HG03460 (cell line): ENCODE measurements around the gene SP2.

Experiments
- ATAC-seq: cut with Tn5 transposase; IDR thresholded peaks from one replicate; pipeline ENCODE4 v1.9.1; 2021; ENCODE audit not compliant: unreplicated experiment

Gene SP2

DNA sequence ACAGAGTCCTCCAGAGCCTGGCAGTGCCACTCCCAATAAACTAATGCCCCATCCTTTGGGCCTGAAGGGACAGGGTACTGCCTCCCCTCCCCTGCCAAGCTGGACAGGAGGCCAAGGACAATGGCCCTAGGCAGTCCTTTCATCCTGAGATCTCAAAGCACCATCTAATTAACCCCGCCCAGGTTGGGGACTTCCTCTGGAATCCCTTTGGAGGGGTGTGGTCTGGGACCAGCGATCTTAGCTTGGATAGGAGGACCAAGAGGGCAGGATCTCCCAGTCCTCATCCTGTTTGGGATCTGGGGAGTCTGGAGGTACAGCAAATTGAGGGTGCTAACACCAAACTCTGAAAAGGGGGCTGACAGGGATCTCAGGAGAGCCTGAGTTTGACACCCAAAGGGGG, 26.9 kb upstream of the SP2 start:
- ATAC-seq = no peak

DNA sequence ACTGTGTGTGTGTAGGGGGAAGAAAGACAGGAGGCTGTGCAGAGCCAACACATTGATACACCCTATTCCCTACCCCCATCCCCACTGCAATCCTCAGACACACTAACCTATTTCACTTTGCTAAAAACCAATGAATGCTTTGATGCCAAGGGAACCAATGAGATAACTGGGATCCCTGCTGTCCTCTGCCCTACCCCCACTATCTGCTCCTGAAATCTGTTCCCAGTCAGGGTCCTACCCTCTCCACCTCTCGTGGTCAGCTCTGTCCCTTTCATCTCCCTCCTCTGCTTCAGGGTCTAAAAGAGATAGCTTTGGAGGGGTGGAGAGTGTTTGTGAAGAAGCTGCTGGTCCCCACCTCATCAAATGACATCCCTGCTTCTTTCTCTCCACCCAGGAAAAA, 26.0 kb upstream of the SP2 start:
- no peak for ATAC-seq

DNA sequence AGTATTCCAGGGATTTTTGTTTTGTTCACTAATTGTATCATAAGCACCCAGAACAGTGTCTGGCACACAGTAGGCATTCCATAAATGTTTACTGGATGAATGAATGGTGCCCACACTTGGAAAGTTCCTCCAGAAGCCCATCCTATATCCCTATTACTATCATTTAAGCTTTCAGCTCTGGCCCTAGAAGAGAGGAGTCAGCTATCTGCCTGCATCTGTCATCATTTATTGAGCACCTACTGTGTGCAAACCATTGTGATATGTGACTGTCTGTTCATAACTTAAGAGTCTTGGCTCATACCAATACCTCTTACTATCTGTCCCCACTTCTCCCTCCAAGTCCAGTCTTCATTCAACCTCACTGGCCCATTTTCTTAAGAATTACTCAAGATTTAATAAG, 25.0 kb upstream of the SP2 start:
- ATAC-seq = no peak

DNA sequence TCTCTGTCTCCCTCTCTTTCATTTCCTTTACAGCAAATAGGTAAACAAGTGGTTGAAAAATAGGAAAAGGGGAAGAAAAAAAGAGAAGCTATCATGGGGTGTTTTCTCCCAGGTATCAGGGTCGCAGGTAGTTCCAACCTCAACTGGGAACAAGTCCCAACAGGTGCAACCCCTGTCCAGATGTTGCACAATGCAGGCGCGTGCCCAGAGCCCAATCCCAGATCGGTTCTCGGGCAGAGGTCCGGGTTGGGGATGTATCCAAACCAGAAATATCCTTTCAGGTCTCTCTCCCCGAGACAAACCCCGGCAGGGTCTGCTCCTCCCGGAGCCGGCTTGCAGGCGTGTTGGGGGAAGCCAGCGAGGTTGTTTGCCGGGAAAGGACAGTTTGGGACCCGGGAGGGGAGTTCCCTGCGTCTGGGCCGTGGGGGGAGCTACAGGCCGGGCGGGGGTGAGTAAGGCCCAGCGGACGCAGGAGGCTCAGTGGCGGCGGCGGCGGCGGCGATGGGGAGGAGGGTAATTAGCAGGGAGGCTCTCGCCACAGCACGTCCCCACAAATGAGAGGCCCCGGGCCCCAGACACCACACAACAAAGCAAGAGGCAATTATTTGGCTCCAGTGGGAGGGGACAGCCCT, 23.9 kb upstream of the SP2 start:
- no peak for ATAC-seq

DNA sequence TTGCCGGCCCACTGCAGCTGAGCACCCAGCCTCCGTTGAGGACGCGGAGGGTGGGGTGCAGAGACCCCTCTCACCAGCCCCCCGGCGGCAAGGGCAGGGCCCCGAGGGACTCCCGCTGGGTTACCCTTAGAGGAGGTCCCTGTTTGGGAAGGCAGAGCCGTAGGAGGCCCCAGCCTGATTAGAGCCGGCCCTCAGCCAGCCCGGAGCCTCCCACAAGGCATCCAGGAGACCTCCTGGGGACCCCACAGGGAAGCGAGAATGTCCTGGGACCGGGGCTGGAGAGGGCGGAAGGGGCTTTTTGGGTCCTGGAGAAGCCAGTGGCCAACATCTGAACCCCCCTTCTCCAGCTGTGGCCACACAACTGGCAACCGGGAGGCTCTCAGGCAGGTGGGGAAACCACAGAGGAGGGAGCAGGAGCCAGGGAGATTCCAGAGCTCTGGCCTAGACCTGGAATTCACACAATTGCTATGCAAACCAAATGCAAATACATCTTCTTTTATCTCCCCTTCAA, 23.3 kb upstream of the SP2 start:
- no peak for ATAC-seq

DNA sequence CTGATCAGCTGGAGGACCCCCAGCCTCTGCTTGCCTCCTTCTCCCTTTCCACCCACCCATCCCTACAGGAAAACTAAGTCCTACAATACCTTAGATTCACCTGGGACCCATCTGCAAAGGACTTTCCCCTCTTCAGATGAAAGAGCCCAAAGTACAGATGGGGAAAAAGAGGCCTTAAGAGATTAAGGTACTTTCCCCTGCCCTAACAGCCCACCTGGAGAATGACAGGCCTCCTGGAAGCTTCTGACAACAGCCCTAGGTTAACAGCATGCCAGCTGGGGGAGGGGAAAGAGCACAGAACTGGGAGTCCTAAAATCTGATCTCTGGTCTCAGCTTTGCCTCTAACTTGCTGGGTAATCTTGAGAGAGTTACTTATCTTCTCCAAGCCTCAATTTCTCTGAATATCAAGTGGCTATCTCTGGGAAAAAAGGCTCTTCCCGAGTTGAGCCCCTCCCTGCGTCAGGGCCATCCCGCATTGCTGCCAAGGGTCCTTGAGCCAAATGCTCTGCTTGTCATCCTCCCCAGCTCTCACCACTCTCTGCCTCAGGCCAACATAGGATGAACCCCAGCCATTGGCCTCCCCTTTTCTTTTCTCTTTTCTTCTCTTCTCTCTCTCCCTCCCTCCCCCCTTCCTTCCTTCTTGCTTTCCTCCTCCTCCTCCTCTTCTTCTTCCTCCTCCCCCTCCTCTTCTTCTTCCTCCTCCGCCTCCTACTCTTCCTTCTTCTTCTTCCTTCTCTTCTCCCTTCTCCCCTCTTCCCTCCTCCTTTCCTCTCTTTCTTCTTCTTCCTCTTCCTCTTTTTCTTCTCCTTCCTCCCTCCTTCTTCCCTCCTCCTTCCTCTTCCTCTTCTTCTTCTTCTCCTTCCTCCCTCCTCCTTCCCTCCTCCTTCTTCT, 22.6 kb upstream of the SP2 start:
- no peak for ATAC-seq

DNA sequence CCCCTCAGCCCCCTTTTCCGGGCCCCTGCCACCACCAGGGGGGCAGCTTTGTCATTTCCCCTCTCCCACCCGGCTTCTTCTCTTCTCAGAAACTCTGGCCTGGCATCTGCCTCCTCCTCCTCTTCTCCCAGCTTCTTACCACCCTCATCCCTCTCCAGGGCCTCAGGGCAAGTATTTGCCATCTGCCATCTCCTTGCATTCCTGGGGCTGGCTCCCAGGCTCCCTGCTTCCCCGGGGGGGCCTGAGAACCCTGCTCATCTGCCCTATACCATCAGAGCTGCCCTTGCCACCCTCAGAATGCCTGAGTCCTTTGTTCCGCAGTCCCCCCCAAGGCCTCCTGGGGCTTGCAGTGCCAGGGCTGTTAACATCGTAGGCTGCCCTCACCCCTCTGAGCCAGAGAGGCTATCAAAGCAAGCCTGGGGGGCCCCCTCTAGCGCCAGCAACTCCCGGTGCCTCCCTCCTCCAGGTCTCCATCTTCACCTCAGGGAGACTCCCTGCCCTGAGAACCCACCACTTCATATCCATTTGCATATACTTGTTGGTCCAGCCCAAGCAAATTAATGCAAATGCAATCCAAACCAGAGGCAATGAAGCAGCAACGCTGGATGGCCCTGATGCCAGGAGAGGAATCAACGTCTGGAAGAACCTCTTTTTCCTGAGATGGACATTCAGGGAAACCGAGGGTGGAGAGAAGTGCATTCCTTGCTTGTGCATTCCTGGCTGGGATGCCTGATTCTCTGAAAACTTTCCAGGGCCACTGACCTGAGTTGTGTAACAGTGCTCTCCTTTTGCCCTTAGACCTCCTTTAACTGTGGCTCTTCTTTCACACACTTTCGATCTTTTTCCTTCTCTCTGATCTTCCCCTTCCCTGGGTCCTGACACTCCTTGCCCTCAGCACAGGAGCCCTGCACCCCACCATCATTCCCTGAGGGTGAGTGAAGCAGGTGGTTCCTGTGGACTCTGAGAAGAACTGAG, 20.7 kb upstream of the SP2 start:
- no peak for ATAC-seq

DNA sequence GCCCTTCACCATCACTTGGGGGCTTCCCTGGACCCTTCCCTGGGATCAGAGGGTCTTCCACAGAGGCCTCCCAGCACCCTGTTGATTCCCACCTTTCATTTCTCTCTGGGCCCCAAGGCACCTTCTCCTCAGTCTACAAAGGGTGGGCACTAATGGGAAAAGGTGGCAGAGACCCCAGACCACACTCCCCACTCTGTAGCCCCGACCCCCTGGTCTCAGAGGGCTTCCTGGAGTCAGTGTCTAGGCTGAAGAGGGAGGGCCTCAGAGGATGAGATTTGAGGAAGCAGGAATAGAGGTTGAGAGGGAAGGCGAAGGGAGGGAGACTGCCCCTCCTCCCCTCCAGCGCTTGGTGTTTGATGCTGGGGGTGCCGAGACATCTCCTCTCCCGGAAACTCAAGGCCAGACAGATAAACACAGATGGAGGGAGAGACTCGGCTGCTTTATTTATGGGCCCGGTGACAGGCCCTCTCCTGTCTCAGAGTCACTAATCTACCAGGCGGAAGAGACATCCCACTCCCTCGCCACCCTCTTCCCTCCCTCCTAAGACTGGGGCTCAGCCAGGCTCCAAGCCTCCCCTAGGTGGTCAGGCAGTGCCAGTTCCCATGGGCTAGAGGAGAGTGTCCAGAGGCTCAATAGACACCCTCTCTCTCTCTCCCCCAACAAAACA, 18.5 kb upstream of the SP2 start:
- no peak for ATAC-seq

DNA sequence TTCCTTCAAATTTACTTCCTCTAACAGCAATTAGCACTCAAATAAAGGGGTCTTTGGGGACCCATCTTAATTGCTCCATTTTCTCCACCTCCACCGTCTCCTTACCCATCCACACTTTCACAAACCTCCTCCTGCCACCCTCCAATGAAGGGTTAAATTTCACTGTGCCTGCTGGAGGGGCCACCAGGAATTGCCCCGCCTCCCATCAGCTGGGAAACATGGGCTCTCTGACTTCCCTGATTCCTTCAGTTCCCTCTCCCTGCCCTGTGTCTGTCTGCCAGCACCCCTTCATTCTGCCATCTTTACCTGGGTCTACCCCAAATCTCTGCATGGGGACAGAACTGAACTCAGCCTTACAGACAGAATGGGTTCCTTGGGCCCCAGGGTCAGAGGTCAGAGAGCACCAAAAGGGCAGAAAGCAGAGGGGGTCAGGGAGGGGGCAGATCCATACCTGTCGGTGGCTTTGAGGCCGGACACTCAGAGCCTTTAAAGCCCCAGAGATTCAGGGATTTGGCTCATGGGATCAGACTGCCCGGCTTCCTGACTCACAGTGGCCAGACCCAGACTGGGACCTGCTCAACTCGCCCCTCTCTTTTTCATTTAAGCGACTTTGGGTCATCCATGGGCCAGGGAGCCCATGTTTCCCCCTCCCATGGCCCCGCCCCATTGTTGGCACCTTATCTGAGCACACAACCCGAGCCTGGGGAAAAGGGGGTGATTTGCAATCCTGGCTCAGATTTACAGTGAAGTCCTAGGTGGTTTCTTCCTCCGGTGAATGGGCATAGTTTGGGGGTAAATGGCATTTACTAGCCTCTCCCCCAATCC, 17.6 kb upstream of the SP2 start:
- ATAC-seq = no peak

DNA sequence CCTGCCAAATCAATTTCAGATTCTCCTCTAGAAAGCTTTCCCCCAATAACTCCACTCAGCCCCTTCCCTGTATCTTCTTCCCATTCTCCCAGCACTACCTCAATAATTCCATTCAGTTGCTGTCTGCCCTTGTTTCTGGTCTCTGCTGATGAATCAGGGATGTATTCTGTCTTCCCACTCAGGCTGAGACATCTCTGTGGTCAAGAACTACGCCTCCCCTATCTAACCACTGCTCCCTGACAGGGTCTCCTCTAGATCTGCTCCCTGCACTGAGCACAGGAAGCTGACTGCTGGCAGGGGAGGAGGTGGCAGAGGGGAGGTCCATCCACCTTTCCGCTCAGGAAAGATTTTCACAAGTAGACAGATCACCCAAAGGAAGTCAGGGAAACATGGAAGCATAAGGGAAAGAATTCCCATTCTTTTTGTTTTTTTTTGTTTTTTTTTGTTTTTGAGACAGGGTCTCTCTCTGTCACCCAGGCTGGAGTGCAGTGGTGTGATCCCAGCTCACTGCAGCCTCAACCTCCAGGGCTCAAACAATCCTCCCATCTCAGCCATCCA, 16.9 kb upstream of the SP2 start:
- ATAC-seq = no peak

DNA sequence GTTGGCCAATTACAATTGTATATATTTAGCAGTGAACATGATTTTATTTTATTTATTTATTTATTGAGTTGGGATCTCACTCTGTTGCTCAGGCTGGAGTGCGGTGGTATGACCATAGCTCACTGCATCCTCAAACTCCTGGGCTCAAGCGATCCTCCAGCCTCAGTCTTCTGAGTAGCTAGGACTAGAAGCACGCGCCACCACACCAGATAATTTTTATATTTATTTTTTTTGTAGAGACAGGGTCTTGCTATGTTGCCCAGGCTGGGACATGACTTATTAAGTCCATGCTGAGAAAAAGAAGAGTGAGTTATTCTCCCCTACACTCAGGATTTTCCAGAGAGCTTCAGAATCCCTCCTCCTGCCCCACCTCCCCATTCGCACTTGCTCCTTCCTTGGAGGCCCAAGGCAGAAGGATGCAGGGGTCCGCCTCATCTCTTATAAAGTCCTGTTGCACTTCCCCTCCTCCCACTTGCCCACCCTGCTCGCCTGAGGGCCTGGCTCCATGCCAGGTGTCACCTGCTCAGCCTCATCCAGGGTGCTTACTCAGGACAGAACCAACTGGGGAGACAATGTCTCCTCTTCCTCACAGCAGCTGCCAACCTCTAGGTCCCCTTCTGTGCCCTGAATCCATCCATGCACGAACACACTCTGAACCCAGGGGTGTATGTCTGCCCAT, 16.1 kb upstream of the SP2 start:
- ATAC-seq = no peak

DNA sequence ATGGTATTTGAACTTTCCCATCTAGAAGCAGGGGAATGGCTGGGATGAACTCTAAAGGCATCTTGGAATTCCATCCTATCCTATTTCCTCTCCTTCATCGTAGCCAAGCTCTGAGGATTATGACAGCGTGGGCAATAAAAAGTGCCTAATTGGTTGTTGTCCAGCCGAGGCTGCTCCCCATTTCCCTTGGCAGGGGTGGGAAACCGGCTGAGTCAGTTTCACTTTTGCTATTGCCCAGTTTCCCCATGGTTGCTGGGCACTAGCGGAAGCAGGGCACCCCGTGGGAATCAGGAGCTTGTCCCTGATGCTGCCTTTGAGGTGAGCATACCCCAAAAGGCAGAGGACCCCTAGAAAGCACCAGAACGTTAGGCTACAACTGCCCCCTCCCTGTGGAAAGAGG, 13.8 kb upstream of the SP2 start:
- no peak for ATAC-seq

DNA sequence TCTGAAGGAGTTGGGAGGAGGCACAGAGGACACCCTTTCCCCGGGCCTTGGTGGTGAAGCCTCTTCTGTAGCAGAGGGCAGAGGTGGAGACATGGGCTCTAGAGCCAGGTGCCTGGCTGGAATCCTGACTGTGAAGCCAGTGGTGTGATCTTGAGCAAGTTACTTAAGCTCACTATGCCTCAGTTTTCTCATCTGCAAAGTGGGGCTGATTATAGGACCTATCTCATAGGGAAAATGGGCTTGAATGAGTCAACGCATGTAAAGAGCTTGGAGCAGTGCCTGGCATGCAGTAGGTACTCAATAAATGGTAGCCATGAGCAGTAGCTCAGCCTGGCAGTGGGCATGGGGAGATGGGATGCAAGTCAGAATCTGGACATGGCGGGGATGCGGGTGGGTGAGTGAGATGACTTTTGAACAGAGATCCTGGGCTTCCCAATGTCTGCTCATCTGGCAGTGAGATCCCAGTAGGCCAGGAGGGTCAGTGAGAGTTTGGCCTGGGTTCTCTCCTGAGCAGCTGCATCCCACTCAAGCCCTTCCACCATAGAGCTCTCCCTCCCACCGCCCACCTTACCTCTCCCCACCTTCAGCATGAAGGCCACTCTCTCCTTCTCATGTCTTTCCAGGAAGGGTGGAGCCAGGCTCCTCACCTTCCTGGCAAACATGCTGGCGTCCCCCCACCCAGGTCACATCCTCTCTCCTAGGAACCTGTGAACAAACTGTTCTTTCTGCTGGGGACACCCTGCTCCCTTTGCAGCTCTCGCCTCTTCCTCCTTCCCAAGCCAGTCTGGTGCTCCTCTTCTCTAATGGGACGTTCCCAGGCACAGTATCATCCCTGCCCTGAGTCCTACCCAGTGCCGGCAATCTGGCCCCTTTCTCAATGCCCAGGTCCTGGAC, 13.1 kb upstream of the SP2 start:
- ATAC-seq = no peak

DNA sequence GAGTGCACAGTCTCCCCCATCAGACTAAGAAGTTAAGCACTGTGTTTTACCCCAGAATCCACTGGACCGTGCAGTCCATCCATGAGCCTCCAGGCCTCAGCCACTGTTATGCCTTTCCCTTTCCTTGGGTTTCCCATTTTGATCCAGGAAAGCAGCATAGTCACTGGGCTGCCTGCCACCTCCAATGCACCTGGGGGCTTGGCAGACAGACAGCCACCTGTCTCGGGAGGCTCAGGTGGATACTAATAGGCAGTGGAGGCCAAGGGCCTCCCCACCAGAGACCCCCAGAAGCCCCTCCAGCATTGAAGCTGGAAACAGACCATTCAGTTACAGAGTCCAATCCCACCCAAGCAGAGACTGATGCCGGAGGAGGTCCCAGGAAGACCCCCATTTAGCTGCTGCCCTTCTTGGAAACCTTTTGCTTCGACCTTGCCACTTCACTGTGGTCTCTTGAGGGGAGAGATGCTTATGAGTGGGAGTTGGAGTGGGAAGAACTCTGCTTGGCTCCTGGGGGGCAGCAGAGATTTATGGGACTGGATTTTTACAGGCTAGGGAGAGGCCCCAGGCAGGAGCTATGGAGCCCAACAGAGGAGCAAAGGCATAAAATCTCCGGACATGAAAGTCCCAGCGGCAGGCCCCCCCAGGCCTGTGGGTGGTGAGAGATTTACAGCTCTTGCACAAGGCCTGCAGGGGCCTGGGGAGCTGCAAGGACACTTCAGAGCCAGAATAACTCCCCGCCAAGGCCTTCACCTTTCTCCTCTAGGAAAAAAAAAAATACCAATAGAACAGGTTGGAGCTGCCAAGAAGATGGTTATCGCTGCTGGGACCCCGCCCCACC, 12.2 kb upstream of the SP2 start:
- no peak for ATAC-seq

DNA sequence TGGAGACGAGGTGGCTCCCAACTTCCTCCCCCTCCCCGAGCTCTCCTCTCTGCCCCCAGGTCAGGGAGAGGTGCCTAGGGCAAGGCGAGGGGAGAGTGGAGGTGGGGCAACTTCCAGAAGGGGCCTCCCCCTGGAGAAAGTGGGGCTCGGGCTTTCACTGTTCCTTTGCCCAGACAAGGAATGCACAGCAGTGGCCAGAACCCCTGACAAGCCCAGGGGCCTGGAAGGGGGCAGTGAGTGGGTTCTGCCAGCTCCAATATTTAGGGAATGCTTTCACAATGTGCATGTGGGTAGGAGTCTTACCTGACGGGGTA, 11.7 kb upstream of the SP2 start:
- ATAC-seq = no peak

DNA sequence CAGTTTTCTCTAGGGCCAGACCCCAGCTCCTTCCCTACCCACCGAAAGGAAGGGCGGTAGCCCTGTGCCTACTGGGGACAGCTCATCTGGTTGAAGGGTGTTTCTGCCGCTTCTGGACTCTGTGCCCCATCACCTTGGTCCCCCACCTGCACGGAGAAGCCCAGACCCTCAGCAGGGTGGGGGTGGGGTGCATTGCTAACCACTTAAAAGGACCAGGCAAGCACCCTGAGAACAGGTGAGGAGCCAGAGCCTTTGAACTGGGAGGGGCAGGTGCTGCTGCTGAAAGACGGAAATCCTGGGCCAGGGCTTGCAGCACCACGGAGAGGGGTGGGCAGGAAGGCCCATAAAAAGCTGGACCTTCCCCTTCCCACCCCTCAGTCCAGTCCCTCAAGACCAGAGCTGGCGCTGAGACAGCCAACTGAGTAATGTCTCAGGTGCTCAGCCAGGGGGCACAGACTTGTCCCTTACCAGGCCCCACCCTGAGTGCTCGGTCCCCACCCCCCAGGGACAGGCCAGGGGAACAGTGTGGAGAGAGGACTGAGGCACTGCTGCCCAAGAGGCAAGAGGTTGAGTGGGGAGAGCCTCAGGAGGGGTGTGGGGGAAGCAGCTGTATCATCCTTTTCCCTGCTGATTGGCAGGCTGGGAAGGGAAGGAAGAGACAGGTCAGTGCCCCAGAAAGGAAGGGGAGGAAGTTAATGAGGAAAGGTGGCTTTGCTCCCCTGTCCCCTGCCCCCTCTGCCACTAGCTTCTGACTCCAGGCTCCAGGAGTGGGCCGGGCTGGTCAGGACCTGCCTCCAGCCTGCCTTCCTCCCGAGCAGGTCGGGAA, 10.9 kb upstream of the SP2 start:
- ATAC-seq = no peak
